Raji (cell line): ENCODE measurements around the gene ESR1.

ENCODE experiments used
- POLR2A ChIP-seq: IDR thresholded peaks from 2 replicates; pipeline ENCODE4 v1.6.1; 2011; ENCODE audit warnings: low read depth, low read length, control low read depth; ENCODE audit not compliant: insufficient read depth

Gene ESR1

DNA sequence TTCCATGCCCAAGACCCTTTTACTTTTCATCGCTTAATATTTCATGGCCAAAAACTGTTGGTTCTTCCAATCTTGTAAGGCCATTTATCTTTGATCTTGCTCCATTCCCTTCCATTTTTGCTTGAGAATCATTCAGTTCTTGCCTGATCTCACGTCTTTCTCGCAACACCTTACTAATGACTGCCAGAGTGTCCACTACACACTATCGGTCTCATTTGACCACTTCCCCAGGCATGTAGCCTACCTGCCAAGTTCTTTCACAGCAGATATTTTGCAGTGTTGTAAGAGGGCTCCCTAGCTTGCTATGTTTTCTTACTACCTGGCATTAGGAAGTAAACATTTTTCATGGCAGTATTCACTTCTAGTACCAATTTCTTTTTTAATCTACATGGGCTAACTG, 248.0 kb downstream of the ESR1 start:
- no peak for TF ChIP-seq POLR2A

DNA sequence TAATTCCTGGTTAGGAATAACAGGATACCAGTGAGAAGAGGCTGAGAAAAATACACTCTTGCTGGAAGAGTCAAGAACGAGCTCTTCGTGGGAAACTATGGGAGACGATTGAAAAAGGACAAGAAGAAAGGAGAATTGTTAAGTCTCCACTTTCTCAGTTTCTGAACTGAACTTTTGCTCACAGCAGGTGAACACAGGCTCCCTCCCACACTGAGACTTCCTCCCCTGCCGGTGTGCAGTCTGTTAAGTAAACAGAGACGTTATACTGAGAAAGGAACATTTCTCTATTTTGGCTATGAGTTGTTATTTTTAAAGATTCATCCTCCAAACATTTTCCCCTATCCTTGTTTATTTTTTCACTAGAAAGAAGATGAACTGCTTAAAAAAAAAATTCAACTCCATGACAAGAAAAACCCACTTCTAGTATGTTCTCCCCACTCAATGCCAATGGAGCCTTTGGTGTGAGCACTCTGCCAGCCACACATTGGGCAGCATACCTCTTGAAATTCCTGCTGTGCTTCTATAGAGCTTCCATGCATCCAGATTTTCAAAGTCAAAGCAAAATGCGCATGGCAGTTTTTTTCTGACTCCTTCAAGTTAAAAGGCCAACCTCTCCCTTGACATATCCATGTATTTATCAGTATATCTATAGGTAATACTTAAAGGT, 250.5 kb downstream of the ESR1 start:
- TF ChIP-seq POLR2A = no peak

DNA sequence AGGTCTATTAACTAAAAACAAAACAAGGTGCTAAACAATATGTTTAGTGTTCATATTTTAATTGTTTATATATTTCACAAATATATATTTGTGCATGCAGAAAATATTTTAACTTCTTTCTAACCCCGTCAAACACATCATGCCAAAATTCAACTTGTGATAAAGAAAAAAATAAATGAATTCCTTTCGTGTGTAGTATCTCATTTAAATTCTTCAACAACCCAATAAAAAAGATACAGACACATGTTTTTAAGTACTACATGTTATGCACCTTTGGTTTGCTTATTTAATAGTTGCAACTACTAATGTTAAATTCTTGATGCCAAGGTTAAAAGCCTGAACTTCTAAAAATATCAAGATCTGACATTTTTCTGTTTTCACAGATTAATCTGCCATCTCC, 252.4 kb downstream of the ESR1 start:
- no peak for TF ChIP-seq POLR2A

DNA sequence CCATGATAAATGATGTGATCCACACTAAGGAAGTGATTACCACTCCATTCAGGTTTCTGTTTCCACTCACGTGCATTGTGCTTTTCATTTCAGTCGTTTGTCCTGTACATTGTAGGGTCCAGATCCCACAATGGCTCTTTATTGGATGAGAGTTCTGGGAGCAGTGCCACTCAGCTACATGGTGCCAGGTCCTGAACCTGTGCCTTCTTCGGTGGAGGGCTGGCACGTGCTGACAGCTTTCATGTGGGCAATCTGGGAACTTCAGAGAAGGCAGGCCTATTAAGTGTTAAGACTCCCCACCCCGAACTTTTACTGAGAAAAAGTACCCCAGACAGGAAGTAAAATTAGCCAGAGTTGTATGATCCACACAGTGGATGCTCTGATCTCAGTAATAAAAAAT, 255.0 kb downstream of the ESR1 start:
- TF ChIP-seq POLR2A = no peak

DNA sequence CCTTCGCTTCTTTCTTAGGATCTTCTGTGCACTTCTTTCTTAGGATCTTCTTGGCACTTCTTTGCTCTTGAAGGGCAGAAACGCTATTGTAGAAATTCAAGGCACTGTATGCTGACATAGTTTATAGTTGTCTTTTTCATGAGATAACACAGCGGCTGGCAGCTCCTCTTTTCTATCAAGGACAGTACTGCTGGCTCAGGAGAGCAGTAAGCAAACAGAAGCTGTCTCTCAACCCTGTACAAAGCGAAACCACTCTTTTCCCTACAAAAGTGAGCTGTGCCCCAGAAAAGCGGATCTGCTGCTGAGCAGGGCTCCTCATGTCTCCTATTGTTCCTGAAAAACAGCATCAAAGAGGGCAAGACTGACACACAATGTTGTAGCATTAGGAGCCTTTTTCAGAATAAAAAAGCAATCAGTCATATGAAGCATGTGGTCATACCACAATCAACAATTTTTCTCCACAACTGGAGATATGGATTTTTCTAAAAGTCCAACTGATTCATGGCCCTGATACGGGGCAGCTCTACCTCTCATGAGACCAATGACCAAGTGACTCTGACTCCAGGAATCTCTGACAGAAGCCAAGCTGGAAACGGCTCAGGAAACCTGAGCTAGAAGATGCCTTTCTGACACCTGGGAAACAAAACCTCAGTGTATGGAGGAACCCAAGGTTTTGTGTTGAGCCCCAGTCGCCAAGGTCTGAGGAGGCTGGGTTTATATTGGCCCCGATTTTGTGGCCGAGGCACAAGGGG, 255.9 kb downstream of the ESR1 start:
- no peak for TF ChIP-seq POLR2A

DNA sequence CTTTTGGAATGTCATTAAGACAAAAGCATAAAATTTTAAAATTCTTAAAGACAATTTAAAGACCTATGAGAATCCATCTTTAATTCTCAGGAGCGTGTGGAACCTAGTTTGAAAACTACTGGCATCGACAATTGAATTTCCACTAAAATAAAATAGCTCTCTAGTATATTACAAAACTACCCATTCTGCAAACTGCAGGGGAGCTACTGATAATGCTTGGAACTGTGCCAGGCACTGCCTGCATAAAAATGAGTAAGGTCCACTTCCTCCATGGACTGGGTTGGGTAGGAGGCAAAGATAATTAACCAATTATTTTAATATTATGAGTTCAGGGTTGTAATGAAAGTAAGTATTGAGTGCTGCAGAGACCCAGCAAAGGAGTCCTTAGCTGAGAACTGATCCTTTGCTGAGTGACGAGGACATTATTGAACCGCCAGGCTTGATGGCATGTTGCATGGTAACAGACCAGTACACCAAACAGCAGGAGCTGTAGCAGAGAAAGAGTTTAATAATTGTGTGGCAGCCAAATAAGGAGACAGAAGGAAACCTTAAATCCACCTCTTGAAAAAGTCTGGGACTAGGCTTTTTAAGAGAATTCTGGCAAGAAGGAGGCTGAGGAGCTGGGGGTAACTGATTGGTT, 261.3 kb downstream of the ESR1 start:
- TF ChIP-seq POLR2A = no peak

DNA sequence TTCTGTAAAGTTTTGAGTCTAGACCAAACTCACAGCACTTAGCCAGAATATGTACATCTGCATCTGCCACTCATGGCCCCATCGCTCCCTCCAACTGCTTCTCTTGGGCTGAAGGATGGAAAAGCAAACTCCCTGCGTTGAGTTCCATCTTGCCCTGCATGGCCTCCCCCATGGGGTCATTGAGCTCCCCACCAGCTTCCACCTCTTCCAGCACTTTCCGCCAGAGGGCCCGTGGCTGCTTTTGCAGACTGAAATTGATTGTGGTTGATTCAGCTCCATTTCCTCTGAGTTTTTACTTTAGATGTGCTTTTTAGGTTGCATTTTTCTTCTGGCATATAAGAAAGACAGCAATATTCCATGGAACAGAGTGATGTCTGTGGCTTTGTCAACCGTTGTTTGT, 263.1 kb downstream of the ESR1 start:
- no peak for TF ChIP-seq POLR2A

DNA sequence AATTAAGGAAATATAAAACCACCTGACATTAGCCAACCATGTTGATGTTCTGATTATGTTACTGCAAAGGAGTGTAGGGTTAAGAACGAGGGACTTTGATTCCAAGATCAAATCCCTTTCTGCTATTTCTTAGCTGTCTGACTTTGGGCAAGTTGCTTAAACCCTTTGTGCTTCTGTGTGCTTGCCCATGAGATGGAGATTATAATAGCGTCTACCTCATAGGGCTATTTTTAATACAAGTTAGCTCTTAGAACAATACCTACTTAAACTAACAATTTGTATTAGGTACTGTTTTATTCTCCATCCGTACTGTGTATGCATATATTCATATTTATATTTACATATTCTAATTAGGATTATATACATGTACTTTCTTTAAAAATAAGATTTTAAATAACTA, 263.8 kb downstream of the ESR1 start:
- TF ChIP-seq POLR2A = no peak

DNA sequence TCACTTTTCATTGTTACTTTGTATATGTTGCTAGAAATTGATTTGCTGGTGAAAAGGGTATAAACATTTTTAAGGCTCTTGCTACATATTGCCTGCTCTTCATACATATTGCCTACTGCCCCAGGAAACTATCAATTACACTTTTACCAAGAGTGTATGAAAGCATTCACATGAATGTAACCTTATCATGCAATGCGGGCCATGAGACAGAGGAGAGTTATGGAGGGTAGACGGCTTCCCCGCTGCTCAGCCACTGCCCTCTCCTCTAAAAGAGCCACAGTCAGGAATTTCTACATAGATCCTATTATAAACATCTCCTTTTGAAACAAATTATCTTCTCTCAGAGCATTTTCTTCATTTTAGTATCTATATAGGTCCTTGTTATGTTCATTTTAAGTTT, 264.4 kb downstream of the ESR1 start:
- TF ChIP-seq POLR2A = no peak

DNA sequence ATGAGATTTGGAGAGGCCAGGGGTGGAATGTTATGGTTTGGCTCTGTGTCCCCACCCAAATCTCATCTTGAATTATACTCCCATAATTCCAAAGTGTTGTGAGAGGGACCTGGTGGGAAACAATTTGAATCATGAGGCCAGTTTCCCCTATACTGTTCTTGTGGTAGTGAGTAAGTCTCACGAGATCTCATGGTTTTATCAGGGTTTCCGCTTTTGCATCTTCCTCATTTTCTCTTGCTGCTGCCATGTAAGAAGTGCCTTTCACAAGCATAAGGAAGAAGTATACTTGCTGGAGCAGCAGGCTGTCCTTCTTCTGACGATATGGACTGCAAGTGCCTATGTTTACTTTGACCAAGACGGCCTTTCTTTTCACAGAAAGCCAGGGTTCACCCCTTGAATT, 270.5 kb downstream of the ESR1 start:
- no peak for TF ChIP-seq POLR2A

DNA sequence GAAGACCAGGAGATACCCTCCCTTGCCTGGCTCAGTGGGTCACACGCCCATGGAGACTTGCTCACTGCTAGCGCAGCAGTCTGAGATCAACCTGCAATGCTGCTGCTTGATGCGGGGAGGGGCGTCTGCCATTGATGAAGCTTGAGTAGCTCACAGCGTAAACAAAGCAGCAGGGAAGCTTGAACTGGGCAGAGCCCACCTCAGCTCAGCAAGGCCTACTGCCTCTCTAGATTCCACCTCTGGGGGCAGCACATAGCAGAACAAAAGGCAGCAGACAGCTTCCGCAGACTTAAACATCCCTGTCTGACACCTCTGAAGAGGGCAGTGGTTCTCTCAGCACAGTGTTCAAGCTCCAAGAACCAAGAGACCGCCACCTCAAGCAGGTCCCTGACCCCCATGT, 271.3 kb downstream of the ESR1 start:
- TF ChIP-seq POLR2A = no peak

DNA sequence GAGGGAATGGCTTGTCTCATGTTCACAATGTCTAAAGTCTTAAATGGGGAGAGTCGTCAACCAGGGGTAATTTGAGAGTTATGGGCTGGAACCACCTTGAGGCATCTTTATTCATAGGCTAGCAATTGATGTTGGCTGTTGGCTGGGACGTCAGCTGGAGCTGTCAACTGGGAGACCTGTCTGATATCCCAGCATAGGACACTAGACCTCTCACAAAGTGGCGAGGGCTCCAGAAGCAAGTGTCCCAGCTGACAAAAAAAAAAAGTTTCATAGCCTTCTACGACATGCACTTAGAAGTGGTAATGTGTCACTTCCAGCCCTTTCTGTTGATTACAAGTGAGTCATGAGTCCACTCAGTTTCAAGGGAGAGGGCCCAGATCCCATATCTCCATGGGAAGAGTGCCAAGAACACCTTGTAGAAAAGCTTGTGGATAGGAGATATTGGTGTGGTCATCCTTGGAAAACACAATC, 278.0 kb downstream of the ESR1 start:
- no peak for TF ChIP-seq POLR2A

DNA sequence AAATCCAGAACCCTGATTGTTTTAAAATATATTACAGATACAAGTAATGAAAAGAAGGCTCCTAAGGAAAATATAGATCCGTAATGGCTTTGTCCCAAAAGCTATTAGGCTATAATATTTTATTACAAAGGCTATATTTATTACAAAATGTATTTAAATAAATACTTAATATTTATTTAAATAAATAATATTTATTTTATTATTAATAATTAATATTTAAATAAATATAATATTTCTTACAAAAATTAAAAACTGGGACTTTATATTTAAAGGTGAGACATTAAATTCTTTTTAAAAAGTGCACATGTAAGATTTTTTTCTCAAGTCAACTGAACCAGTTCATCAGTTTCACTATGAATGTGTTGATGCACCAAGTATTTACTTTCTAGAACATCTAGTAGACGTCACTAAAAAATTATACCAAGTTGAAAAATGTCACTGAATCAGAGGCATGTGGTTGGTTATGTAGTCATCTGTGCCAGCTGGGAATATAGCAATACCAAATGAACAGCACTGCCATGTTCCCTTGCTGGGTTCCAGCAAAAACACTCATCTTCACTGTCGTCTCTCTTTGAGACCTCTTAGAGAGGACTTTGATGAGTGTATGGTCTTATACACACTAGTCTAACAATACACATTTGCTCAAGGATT, 278.9 kb downstream of the ESR1 start:
- TF ChIP-seq POLR2A = no peak

DNA sequence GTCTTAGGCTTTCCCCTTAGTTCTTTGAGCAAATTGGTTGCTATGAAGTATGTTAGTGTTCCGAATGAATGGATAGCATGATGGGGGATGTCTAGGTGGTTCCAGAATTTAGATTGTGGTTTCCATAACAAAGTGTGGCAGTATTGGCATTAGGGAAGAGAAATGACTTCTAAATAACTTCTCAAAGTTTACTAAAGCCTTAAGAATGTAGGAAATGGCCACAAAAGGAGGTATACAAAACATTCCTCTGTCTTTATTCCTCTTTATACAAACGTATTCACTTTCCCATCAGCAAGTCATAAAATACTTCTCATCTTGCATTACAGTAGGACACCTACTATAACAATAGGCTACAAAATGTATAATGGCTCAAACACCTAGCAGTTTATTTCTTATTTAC, 279.6 kb downstream of the ESR1 start:
- TF ChIP-seq POLR2A = no peak

DNA sequence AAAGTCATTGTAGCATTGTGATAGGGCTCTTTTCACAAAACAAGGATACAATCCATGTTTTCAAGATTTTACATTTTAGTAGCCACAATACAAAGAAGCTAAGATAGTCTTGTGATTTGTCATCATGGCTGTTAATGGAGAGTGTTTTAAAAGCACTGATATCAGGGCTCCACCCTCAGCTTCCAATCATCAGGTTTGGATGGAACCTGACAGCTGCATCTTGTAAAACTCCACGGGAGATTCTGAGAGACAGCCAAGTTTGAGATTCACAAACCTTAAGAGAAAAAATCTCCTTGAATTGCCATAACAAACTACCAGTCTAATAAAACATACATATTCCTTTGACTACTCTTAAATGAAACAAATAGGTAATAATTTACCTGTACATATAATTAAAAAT, 280.2 kb downstream of the ESR1 start:
- TF ChIP-seq POLR2A = no peak

DNA sequence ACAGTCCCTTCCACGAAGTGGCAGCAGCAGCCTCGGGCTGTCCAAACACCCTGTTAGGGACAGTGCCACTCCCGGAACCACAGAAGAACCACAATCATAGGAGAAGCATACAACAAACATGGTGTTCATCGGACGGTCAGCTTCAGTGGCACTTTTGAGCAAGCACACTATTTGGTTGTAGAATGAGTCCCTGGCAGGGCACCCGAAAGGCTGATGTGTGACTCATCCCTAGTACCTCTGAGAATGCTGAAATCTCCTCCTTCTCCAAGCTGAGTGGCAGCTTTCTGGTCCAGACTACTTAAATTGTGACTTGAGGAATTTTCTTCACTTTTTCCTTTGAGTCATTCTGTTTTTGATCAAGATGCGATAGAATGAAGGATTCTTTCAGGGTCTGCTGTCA, 282.5 kb downstream of the ESR1 start:
- no peak for TF ChIP-seq POLR2A
